ENCODE data around the gene ATL3.

DNA sequence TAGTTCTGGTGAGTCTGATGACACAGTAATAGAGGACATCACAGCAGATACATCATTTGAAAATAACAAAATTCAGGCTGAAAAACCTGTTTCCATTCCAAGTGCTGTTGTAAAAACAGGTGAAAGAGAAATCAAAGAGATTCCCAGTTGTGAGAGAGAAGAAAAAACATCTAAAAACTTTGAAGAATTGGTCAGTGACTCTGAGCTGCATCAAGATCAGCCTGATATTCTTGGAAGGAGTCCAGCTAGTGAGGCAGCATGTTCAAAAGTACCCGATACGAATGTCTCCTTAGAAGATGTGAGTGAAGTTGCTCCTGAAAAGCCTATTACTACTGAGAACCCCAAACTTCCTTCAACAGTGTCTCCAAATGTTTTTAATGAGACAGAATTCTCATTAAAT is 48.8 kb upstream of the ATL3 start:
- TF ChIP-seq, protein P1, sequence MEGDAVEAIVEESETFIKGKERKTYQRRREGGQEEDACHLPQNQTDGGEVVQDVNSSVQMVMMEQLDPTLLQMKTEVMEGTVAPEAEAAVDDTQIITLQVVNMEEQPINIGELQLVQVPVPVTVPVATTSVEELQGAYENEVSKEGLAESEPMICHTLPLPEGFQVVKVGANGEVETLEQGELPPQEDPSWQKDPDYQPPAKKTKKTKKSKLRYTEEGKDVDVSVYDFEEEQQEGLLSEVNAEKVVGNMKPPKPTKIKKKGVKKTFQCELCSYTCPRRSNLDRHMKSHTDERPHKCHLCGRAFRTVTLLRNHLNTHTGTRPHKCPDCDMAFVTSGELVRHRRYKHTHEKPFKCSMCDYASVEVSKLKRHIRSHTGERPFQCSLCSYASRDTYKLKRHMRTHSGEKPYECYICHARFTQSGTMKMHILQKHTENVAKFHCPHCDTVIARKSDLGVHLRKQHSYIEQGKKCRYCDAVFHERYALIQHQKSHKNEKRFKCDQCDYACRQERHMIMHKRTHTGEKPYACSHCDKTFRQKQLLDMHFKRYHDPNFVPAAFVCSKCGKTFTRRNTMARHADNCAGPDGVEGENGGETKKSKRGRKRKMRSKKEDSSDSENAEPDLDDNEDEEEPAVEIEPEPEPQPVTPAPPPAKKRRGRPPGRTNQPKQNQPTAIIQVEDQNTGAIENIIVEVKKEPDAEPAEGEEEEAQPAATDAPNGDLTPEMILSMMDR (conservative IDR thresholded peaks at IDR 0.05; ENCODE audit: low read depth, low read length): no peak
- TF ChIP-seq EZH2 (IDR thresholded peaks at IDR 0.05; ENCODE audit: borderline replicate concordance, low read depth, low read length, poor library complexity, severe bottlenecking): no peak
